Lung (tissue), 12 donors: ENCODE results near the gene RPRD2. TPM values are rescaled to one million over a fixed set of nuclear protein-coding genes. Genes with fewer than 3 reads are reported as not detected.

ENCODE experiments used
- ATAC-seq: fragments of 200-7000 bp; cut with Tn5 transposase; one replicate; pipeline ENCODE4 v1.9.1; 2020; ENCODE audit warnings: moderate number of reproducible peaks; ENCODE audit not compliant: insufficient read depth, low FRiP score
- DNase-seq, 3 donors: peaks; one replicate each; pipeline ENCODE4 v3.0.0-alpha.2; 2013 to 2017
- H3K27ac ChIP-seq, 2 donors: one replicate each; pipeline ENCODE4 v1.5.1; 2013; ENCODE audit warnings: mild to moderate bottlenecking in 2 of 2, moderate library complexity in 2 of 2, control low read depth in 1 of 2, inconsistent platforms in 1 of 2, low read depth in 1 of 2, low read length in 1 of 2
- H3K27me3 ChIP-seq, 3 donors: one replicate each; pipeline ENCODE4 v1.5.1; 2013; ENCODE audit warnings: low read length in 2 of 3; ENCODE audit not compliant: control insufficient read depth in 3 of 3, insufficient read depth in 3 of 3
- H3K36me3 ChIP-seq, 4 donors: one replicate each; pipeline ENCODE4 v1.5.1; 2013; ENCODE audit warnings: low read length in 4 of 4, mild to moderate bottlenecking in 1 of 4, moderate library complexity in 1 of 4; ENCODE audit not compliant: control insufficient read depth in 4 of 4, insufficient read depth in 4 of 4
- H3K4me1 ChIP-seq, 5 donors: one replicate each; pipeline ENCODE4 v1.5.1; 2013; ENCODE audit warnings: low read length in 5 of 5, mild to moderate bottlenecking in 2 of 5, moderate library complexity in 1 of 5; ENCODE audit not compliant: control insufficient read depth in 5 of 5, insufficient read depth in 5 of 5
- H3K4me3 ChIP-seq: one replicate; pipeline ENCODE4 v1.5.1; 2013; ENCODE audit warnings: mild to moderate bottlenecking, control low read depth, moderate library complexity
- H3K9ac ChIP-seq, 2 donors: one replicate each; pipeline ENCODE4 v1.5.1; 2013; ENCODE audit warnings: low read length in 2 of 2, control low read depth in 1 of 2; ENCODE audit not compliant: insufficient read depth in 1 of 2
- H3K9me3 ChIP-seq, 4 donors: one replicate each; pipeline ENCODE4 v1.5.1; 2013; ENCODE audit warnings: low read length in 3 of 4, mild to moderate bottlenecking in 1 of 4, moderate library complexity in 1 of 4; ENCODE audit not compliant: control insufficient read depth in 4 of 4, insufficient read depth in 3 of 4
- CTCF ChIP-seq: IDR thresholded peaks from 2 replicates; pipeline ENCODE4 v1.5.1; 2012; ENCODE audit warnings: mild to moderate bottlenecking; ENCODE audit errors: control extremely low read depth, extremely low read depth
- WGBS, 2 donors: extraction: QIAGEN DNeasy Blood & Tissue Kit; methylation state at CpG; one replicate each; pipeline ENCODE4 v1.1.7; 2013; 5-methylcytosine and 5-hydroxymethylcytosine counted together
- polyA plus RNA-seq, 2 donors: library from polyadenylated mRNA; stranded (reverse); fragments of 200-250 nt; gene quantifications; one replicate each; pipeline ENCODE4 v1.2.1, GENCODE V29; 2013
- total RNA-seq, 2 donors: library from RNA; depleted of rRNA in 1 of 2; stranded (reverse); fragments of >200 nt in 1 of 2; gene quantifications; one replicate each; pipeline ENCODE4 v1.2.1, GENCODE V29; 2014 to 2021
- donor health status: control.
- donor health status: control.
- donor health status: Bipolar disorder and iron deficiency.
- donor health status: healthy.
- donor health status: DM: yes; HTN: yes; CAD: no.

RPRD2 gene
- total and polyA plus RNA-seq, 4 donors: 7.1 to 27.8 (median 14.7) TPM

- Histone ChIP-seq H3K4me3 (no peak overlapping the region), H3K9ac (no peak overlapping the region), H3K4me1 (peaks cover 0 to 8% (median 0%) of the 10 kb centered on the region in 5 donors), H3K27ac (no peak overlapping the region), H3K27me3 (no peaks in the 10 kb centered on the region), H3K36me3 (no peaks in the 10 kb centered on the region), H3K9me3 (no peaks in the 10 kb centered on the region)
- TF ChIP-seq CTCF: no peak
- WGBS, 2 donors: 94 to 96% methylated on average over 3 of the region's 3 CpGs
- DNase-seq (no peak), ATAC-seq (no peak)
These were observed 43.4 kb downstream of the RPRD2 start for GRCh38 chr1:150407330-150407729.

GRCh38 chr1:150408800-150409199, 44.9 kb downstream of the RPRD2 start:
- no peaks in the 10 kb centered on the region for H3K9me3 ChIP-seq

GRCh38 chr1:150409504-150410362, 45.8 kb downstream of the RPRD2 start:
- Histone ChIP-seq H3K27me3 (no peaks in the 10 kb centered on the region), H3K36me3 (no peaks in the 10 kb centered on the region), H3K27ac (no peak overlapping the region), H3K4me3 (no peak overlapping the region), H3K4me1 (peaks cover 0 to 10% (median 0%) of the 10 kb centered on the region in 5 donors), H3K9ac (no peak overlapping the region), H3K9me3 (no peaks in the 10 kb centered on the region)
- no peak for DNase-seq
- TF ChIP-seq CTCF: no peak
- 60 to 62% methylated on average over 12 of the region's 12 CpGs for WGBS, 2 donors
- ATAC-seq: no peak

More at GRCh38 chr1:150408800-150409199, 44.9 kb downstream of the RPRD2 start:
- H3K4me3 ChIP-seq: no peak overlapping the region
- H3K36me3 ChIP-seq: no peaks in the 10 kb centered on the region
- H3K27ac ChIP-seq: no peak overlapping the region
- H3K4me1 ChIP-seq: peaks cover 0 to 8% (median 0%) of the 10 kb centered on the region in 5 donors
- no peaks in the 10 kb centered on the region for H3K27me3 ChIP-seq
- ATAC-seq (no peak), DNase-seq (no peak)
- WGBS, 2 donors: 90 to 91% methylated on average over 2 of the region's 2 CpGs
- no peak for TF ChIP-seq CTCF
- no peak overlapping the region for H3K9ac ChIP-seq
